ENCODE results near the gene CKAP4. TPM values are rescaled to one million over a fixed set of nuclear protein-coding genes. Genes with fewer than 3 reads are reported as not detected.

The CKAP4 gene
- total RNA-seq, 1 donor from 2014 or later: 4.9 TPM

- intact Hi-C loops (cut with micrococcal nuclease): no loop called here
Measured at GRCh38 chr12:106211973-106212372, 35.8 kb downstream of the CKAP4 start.

- intact Hi-C loops (cut with micrococcal nuclease): no loop called here
Measured at GRCh38 chr12:106205208-106206069, 42.4 kb downstream of the CKAP4 start.

- intact Hi-C loops (cut with micrococcal nuclease): no loop called here
Measured at GRCh38 chr12:106204312-106204711, 43.5 kb downstream of the CKAP4 start.

GRCh38 chr12:106197906-106198623, 49.8 kb downstream of the CKAP4 start:
- intact Hi-C loops (cut with micrococcal nuclease): no loop called here

- intact Hi-C loops (cut with micrococcal nuclease): no loop called here
Measured at GRCh38 chr12:106195621-106196027, 52.2 kb downstream of the CKAP4 start.

GRCh38 chr12:106194351-106194750, 53.5 kb downstream of the CKAP4 start:
- intact Hi-C loops (cut with micrococcal nuclease): no loop called here

GRCh38 chr12:106193394-106194215, 54.2 kb downstream of the CKAP4 start:
- intact Hi-C loops (cut with micrococcal nuclease): no loop called here

- intact Hi-C loops (cut with micrococcal nuclease): no loop called here
Measured at GRCh38 chr12:106192659-106193393, 55.0 kb downstream of the CKAP4 start.

GRCh38 chr12:106190581-106190980, 57.2 kb downstream of the CKAP4 start:
- intact Hi-C loops (cut with micrococcal nuclease): no loop called here

GRCh38 chr12:106189341-106189740, 58.5 kb downstream of the CKAP4 start:
- intact Hi-C loops (cut with micrococcal nuclease): no loop called here

- intact Hi-C loops (cut with micrococcal nuclease): no loop called here
Measured at GRCh38 chr12:106188256-106188655, 59.6 kb downstream of the CKAP4 start.

Other genes starting within 250 kb of the CKAP4 start
- not detected in 2 replicates for gene NUAK1, start 109.1 kb downstream of the CKAP4 start, total RNA-seq
- gene TCP11L2, start 54.7 kb upstream of the CKAP4 start, total RNA-seq: 10.4 and 10.5 TPM in 2 replicates
- gene POLR3B, start 109.7 kb upstream of the CKAP4 start, total RNA-seq: 8.1 and 8.8 TPM in 2 replicates

All from T-helper 2 cell treated with Interferon-gamma antibody and Interleukin-4, amounts not matched to agents 100 ng/mL and 5 ng/mL, for 36 hours (primary cell).